CD4-positive, alpha-beta T cell treated with Interleukin-4 for 1 hour (primary cell): Measurements from ENCODE around the gene OGT.
"Not testable (repeated sequence)": the region's sequence is repeated elsewhere in the genome, so short reads cannot be mapped to it uniquely, and the experiment has no call there.

ENCODE experiments used
- DNase-seq, 2 donors: peaks; one replicate each; pipeline ENCODE4 v3.0.0-alpha.2; 2020 to 2022

The OGT gene

DNA sequence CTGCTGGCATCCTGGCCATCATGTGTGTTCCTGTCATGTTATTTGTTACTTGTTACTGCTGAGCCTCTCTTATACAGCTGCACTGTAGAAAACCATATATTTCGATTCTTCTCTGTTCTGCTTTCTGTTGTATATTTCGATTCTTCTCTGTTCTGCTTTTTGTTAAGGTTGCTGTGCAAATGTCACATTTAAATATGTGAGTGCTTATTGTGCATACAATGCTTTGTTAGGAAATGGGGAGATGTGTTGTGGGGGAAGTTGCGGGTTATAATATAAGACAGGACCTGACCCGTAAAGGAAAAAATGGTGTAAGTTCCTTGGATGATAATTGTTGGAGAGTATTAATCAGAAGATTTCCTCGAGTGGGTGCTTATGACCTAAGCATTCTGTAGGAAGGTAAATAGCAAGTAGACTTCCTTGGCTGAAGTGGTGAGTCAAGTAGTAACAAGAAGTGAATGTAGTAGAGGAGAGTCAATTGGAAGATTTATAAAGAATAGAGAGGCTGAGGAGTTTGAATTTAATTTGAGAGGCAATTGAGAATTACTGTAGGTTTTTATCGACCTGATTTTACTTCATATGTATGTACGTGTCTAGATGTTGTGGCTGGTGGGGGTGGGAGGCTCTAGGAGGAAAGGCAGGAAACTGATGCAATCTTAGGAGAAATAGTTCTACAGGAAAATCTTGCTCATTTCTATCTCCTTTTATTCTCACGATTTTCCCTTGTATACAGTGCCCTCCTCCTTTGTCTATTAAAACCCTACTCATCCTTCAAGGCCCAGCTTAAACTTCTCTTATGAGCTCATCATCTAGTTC, 8.5 kb downstream of the OGT start:
- no peak for DNase-seq

DNA sequence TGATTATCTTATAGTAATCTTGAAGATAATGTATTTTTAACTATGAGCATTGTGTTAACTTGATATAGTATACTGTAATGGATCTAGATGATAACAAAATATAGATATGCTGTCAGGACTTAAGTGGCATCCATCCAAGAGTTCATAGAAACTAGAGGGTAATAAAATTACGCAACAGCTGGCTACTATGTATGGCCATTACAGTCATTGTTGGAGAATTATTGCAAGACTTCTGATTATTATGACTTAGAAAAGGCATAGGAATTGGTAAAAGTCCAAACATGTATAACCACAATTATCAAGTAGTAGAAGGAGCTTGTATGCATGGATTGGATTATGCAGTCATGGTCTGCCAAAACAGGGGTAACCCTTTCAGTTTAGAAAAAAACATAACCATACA, 9.5 kb downstream of the OGT start:
- no peak for DNase-seq

DNA sequence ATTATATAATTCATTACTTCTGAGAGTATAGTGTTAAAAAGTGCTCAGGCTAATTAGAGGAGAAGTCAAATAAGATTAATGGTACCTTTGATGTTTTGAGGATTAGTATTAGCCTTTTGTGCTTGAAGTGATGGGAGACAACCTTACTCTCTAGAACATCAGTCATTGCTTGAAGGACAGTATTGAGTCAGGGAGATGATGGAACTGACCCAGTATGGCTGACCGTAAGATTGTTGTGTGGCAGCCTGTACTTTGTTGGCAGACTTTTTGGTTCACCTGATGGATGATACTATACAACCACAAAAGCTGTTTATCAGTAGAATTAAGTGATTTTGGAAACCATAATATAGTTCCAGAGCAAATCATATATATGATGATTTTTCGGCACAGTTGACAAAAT, 9.9 kb downstream of the OGT start:
- no peak for DNase-seq

DNA sequence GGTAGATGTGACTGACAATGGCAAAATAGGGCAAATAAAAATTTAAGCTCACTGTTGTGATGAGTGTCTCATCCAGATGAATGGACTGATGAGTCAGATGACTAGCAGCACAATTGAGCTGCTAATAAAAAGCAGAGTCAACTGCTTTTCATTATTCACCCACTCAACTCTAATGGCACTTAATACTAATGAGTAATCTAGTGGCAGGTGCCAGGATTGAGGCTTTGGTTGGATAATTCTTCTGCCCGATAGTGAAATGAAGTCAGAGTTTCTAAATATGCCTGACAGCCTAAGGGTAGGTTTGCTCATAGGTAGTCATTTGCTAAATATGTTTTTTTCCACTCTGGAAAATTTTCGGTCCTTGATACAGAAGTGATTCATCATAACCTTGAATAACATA, 10.4 kb downstream of the OGT start:
- DNase-seq = no peak

DNA sequence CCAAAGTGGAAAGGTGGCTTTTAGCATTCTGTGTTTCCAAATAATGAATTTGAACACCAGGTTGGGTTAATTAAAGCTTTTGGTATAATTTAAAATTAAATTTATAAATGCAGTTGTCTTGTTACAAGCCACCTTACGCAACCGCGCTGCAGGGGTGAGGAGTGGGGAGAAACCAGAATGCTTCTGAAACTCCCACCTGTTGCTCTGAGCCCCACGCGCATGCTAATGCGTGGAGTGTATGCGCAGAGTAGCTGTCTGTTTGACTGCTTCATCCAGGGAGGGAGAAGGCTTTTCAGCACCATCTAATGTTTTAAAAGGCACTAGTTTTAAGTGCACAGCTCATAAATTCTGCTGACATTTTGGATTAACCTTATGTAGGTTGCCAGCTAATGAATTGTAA, 12.5 kb downstream of the OGT start:
- DNase-seq = no peak

DNA sequence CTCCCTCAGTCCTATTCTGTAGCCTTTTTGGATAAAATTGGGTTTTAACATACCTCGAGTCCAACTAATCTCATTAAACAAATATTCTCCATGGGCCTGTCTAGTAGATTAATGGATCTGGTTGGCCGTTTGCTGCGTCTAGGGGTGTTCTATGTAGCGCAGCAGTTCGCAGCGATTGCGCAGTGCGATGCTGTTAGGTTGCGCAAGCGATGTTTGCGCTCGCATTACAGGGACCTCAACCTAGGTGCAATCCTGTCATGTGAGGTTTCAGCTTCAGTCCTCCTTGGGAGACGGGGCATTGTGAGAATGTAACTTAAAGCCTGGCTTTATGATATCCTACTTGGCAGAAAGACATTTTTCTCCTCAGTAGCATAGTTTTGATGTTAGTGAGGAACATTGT, 14.0 kb downstream of the OGT start:
- no peak for DNase-seq

DNA sequence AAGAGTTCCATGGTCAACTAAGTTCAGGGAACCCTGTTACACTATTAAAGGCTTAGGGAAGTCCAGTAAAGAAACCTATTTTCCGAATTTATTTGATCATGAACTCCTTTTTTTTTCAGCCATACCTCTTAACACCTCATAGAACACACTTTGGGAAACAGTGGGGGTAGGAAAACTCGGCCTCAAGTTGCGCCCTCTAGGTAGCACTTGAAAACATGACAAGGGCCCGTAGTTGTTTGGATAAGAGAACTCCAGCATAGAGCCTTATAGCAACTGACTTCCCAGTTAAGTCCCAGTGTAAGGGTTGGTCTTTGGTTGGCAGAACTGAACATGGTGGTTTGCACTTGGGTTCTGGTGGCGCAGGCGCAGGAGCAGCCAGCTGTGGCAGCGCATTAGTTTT, 14.4 kb downstream of the OGT start:
- no peak for DNase-seq

DNA sequence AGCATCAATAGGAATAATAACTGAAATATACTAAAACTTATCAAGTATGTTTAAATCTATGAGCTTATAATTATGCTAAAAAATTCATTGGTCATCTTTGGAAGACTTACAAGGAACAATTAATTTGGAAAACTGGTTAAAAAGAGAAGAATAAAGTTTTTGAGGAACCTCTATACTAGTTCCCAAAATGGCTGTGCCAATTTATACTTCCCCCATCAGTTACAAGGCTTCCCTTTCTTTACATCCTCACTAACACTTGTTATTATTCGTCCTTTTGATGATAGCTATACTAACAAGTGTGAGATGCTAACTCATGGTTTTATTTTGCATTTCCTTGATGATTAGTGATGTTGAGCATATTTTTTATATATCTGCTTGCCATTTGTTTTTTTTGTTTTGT, 17.1 kb downstream of the OGT start:
- DNase-seq = no peak

DNA sequence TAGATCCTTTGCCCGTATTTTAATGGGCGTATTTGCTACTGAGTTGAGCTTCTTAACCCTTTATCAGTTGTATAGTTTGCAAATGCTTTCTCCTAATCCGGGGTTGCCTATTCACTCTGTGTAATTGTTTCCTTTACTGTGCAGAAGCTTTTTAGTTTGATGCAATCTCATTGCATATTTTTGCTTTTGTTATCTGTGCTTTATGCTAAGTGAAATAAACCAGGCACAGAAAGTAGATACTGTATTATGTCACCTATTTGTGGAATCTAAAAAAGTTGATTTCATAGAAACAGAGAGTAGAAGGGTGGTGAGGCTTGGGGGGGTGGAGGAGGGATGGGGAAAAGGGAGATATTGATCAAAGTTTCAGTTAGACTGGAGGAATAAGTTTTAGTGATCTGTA, 17.7 kb downstream of the OGT start:
- no peak for DNase-seq

DNA sequence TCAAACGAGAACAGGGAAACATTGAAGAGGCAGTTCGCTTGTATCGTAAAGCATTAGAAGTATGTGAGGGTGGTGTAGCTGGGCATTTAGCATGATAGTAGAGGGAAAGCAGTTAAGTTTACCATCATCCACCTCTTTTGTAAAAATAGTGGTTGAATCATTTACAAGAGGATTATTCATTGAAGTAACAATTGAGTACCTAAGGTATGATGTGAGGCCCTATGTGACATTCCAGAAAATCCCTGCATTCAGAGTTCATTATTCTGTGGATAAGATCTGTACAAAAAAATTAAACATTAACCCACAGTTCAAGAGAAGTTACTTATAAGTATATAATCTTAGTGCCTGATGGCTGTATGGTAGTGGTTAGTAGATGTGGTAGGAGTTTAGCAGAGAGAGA, 23.1 kb downstream of the OGT start:
- no peak for DNase-seq

DNA sequence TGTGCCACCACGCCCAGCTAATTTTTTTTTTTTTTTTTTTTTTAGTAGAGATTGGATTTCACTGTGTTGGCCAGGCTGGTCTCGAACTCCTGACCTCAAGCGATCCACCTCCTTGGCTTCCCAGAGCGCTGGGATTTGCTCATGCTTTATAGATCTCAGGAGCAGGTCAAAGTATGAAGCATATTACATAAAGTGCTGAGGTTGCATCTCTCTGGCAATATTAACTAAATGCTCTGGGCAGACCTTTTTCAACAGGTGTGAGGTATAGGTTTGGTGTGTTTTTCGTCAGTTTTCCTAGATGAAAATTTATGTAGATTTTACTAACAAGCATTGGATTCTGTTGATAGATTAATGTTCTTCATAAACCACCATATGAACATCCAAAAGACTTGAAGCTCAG, 26.0 kb downstream of the OGT start:
- no peak for DNase-seq

DNA sequence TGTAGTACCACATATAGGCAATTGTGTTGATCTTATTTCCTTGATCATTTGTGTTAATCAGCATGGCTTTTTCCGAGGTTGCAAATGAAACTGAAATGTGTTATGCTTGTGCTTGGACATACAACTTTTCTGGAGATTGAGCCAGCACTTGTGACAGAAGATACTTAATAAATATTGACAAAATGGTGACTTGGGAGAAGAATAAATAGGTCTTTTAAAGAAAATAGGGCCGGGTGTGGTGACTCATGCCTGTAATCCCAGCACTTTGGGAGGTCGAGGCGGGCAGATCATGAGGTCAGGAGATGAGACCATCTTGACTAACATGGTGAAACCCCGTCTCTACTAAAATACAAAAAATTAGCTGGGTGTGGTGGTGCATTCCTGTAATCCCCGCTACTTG, 26.9 kb downstream of the OGT start:
- DNase-seq = not testable (repeated sequence)

DNA sequence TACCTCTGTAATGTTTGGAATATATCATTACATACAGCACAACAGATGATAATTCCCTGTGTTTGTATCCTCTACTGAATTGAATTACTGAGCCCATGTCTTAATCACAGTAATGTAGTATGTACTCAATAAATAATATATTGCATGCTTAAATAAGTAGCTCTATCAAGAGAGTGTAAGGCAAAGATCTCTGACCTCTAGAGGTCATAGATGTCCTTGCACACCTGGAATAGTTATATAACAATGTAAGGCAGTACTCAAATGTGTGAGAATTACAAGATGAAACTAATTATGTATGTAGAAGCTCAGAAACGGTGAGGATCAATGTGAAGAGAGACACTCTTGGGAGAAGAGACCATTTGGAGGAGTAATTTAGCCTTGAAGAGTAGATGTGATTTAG, 31.0 kb downstream of the OGT start:
- no peak for DNase-seq

DNA sequence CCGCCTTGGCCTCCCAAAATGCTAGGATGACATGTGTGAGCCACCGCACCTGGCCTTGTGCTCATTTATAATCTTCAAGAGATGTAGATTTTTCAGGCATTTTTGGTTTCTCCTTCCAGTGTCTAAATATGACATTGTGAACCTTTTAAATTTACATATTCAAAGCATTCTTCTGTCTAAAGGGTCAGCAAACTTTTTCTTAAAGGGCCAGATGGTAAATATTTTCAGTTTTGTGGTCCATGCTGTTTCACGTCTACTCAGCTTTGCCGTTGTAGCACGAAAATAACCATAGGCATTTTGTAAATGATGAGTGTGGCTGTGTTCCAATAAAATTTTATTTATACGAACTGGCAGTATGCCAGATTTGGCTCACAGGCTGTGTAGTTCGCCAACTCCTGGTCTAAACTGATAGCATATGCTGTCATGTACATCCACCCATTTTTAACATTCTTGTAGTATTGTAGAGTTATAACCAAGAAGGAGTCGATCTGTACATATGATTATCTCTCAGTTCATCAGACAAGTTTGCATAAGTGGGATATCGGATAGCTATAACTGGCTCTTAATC, 32.7 kb downstream of the OGT start:
- DNase-seq = no peak

DNA sequence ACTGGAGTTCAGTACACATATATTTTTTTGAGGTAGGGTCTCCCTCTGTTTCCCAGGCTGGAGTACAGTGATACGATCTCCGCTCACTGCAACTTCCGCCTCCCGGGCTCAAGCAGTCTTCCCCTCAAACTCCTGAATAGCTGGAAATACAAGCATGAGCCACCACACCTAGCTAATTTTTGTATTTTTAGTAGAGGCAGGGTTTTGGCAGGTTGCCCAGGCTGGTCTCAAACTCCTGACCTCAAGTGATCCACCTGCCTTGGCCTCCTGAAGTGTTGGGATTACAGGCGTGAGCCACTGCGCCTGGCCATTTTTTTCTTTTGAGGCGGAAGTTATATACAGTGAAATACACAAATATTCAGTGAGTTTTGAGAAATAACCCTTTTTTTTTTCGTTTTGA, 38.5 kb downstream of the OGT start:
- not testable (repeated sequence) for DNase-seq

DNA sequence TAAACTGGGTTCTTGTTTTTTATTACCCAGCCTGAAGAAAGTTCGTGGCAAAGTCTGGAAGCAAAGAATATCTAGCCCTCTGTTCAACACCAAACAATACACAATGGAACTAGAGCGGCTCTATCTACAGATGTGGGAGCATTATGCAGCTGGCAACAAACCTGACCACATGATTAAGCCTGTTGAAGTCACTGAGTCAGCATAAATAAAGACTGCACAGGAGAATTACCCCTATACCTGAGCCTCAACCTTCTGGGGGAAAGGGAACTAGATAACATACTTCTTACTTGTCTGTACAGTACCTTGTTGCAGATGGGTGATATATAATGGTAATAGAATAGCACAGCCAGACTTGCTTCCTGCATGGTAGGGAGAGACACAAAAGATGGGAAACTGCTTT, 40.7 kb downstream of the OGT start:
- no peak for DNase-seq

DNA sequence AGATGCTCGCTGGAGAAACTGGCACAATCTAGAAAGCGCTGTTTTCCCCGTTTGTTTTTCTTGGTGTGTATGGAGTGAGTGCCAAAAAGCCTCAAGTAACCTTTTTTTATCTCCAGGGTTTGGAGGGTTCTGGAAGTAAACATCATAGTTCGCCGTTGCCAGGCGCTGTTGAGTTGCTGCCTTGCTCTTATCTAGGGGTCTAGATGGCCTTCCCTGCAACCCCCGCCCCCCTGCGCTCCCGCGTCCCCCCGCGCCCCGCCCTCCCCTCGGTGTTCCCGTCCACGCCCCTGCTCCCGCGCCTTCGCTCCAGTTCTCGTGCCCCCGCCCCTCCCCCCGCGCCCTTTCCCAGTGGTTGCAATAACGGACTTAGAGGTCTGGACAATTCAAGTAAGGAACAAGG, 44.8 kb downstream of the OGT start:
- DNase-seq = no peak

DNA sequence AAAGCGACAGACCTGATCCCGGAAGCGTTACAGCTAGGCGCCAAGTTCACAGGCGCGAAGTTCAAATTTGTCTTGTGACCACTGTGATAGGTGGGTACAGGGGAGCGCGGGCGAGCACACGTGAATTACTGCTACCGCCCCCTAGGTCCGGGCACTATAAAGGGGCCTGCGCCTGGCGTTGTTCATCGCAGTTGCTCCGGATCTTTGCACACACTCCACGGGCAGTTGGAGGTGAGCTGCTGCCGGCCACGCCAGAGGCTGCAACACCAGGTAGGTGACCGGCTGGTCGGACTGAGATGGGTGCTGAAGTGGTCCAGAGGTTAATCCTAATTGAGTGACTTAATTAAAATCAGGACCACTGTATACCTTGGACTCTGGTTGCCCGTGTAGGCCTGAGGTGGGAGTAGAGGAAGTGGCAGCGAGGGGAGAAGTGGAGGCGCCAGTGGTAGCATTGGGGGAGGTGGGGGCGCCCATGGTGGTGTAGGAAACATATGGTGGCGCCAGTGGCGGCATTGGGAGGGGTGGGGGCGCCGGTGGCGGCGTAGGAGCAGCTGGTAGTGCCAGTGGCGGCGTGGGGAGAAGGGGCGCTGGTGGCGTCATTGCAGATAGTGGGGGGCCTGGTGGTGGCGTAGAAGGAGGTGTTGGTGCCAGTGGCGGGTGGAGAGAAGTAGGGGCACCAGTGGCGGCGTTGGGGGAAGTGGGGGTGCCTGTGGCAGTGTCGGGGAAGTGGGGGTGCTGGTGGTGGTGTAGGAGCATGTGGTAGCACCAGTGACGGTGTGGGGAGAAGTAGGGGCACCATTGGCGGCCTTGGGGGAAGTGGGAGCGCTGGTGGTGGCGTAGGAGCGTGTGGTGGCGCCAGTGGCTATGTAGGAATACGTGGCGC, 45.6 kb downstream of the OGT start, which contains the start of gene GCNA:
Gene GCNA (plus strand): TSS at position 185 of the 883 bp plus-strand sequence. CDS start 2,385 bp downstream, outside the sequence.
- no peak for DNase-seq

DNA sequence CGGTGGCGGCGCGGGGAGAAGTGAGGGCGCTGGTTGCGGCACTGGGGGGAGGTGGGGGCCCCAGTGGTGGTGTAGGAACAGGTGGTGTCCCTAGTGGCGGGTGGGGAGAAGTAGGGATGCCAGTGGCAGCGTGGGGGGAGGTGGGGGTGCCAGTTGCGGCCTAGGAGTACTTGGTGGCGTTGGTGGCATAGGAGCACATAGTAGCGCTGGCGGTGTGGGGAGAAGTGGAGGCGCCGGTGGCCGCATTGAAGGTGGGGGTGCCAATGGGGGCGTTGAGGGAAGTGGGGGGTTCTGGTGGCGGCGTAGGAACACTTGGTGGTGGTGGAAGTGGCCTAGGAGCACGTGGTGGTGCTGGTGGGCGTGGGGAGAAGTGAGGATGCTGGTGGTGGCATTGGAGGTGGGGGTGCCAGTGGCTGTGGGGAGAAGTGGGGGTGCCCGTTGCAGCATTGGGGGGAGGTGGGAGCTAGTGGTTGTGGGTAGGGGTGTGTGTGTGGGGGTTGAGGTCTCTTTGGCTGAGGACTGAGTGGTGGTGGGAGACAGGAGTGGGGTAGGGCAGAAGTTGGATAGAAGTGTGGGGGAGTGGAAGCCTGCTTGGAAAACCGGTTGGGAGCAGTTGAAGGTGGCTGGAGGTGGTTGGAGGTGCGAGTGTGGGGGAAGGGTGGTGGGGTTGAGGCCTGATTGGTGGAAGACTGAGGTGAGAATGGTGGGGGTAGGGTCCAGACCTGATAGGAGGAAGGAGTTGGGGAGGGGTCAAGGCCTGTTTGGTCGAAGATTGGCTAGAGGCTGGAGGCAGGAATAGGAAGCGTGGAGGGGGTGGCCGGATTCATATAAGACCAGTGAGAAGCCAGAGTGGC, 46.5 kb downstream of the OGT start:
- DNase-seq = no peak

DNA sequence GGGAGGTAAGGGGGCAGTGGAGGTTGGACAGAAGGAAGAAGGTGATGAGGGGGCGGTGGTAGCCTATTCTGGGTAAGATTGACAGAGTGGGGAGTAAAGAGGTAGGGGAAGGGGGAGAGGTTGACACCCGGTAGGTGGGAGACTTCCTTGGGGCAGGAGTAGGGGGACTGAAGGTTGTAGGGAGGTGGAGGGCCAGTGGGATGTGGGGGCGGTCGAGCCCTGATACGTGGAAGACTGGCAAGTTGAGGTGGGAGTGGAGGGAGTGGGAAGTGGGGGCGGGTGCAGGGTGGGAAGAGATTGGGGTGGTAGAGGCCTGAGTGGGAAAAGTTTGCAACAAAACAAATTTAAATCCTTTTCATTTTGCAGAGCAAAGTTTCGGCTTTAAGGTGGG, 47.1 kb downstream of the OGT start:
- no peak for DNase-seq

DNA sequence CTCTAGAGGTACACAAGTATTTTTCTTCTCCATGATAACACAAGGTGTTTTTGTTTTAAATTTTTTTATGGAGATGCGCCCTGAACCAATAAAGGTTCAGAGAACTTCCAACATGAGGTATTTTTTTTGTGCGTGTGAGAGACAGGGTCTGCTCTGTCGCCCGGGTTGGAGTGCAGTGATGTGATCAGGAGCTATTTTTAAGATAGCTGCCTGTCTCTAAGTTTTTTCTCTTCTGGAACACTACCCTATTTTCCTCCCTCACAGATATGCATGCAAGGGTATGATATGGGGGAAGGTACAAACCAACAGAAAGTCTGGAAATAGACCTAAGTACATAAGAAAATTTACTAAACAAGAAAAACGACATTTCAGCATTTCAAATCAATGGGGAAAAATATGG, 48.3 kb downstream of the OGT start:
- no peak for DNase-seq

DNA sequence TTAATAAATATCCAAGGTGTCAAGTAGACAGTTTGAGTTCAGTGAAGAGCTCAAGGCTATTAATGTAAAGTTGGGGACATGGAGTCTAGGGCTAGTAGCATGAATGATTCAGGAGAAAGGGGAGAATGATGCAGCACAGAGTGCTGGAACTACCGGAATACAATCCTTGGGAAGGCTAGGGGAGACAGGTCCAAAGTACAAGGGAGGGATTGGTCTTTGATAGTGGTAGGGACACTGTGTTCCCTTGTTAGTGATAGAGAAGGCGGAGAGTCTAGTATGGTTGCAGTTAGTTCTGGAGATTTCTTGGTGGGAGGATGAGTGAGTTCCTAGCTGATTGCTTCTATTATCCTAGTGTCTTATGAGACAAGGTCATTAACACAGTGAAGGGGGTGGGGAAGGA, 54.0 kb downstream of the OGT start:
- no peak for DNase-seq

DNA sequence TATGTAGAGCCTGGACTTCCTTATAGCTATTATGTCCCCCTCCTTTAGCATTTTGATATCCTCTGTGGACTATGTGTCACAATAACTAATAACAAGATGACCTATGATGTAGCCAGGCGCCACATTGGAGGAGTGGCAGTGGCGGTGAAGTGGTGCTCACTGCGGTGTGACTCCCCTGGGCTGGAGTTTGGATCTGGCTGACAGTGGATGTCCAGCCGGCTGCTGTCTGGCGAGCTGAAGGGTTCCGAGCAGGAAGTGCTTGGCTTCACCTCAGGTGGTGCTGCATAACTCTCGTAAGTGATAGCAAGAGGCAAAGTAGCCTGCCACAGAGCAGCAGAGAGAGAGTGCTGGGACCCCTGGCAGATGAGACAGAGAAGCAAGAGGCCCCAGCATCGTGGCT, 60.3 kb downstream of the OGT start:
- DNase-seq = not testable (repeated sequence)
